ENCODE results near the gene CLCN2.

GRCh38 chr3:184346480-184347190 is 14.8 kb downstream of the CLCN2 start:
- TF ChIP-seq CTCF (IDR thresholded peaks at IDR 0.05) (no peak), POLR2AphosphoS5 (IDR thresholded peaks at IDR 0.05) (no peak), POLR2A (IDR thresholded peaks at IDR 0.05) (no peak), EP300 (IDR thresholded peaks at IDR 0.05; ENCODE audit: low read depth) (no peak)
